ENCODE results near the gene ZNF385A.

Gene ZNF385A

GRCh38 chr12:54417712-54418440 lies 33.3 kb upstream of the ZNF385A start:
- Histone ChIP-seq H3K4me1 (ENCODE audit: control insufficient read depth, insufficient read depth, low read length) (peaks cover 11% of the 10 kb centered on the region), H3K9me3 (ENCODE audit: control insufficient read depth, insufficient read depth, low read depth, low read length) (no peaks in the 10 kb centered on the region), H3K4me3 (ENCODE audit: low read depth, low read length) (peak overlapping the region; percentile 74), H3K27ac (ENCODE audit: extremely low read depth, low read depth, low read length) (peak overlapping the region; percentile 78; the same call in 1 of the 2 replicates), H3K36me3 (ENCODE audit: control insufficient read depth in 2 of 2, insufficient read depth in 1 of 2, low read length in 2 of 2) (no peaks in the 10 kb centered on the region)
- ChIA-PET POLR2A (interaction anchor here (0.7 to 1.4 kb wide), 5 partner anchors 8 to 18 kb away, joined by 3 to 6 read pairs (median 4); no protein-coding TSS in a partner anchor), CTCF (interaction anchor here (0.6 to 14.5 kb wide), 9 partner anchors 9 to 204 kb away, joined by 3 to 227 read pairs (median 4); no protein-coding TSS in a partner anchor)
- TF ChIP-seq SP2 (tag by site-specific recombination; IDR thresholded peaks at IDR 0.05) (peak; percentile 53), GLIS2 (tag by site-specific recombination; IDR thresholded peaks at IDR 0.05) (peak; percentile 9; the same call in 1 of the 2 replicates), PRDM1 (tag by site-specific recombination; IDR thresholded peaks at IDR 0.05) (peak; percentile 78), ZNF398 (tag by site-specific recombination; IDR thresholded peaks at IDR 0.05) (peak; percentile 35; the same call in 1 of the 2 replicates), ZNF600 (tag by site-specific recombination; IDR thresholded peaks at IDR 0.05) (0 out of 2 replicates have a peak, but pooled peaks have one; percentile 34), ZBTB10 (tag by site-specific recombination; IDR thresholded peaks at IDR 0.05) (0 out of 2 replicates have a peak, but pooled peaks have one; percentile 13), ZBTB26 (tag by site-specific recombination; optimal IDR thresholded peaks at IDR 0.05) (peak; percentile 32), ZFHX2 (tag by site-specific recombination; conservative IDR thresholded peaks at IDR 0.05) (peak; percentile 85), ZNF404 (tag by site-specific recombination; IDR thresholded peaks at IDR 0.05) (no peak), ZNF335 (tag by site-specific recombination; conservative IDR thresholded peaks at IDR 0.05) (0 out of 2 replicates have a peak, but pooled peaks have one; percentile 1), ZNF302 (tag by site-specific recombination; IDR thresholded peaks at IDR 0.05; ENCODE audit: low read depth) (no peak), ZNF704 (tag by site-specific recombination; IDR thresholded peaks at IDR 0.05) (no peak), ZNF501 (tag by site-specific recombination; IDR thresholded peaks at IDR 0.05) (no peak), PATZ1 (tag by site-specific recombination; IDR thresholded peaks at IDR 0.05) (peak; percentile 34), PBX3 (CRISPR knock-in tag; IDR thresholded peaks at IDR 0.05) (no peak), HIC1 (tag by site-specific recombination; IDR thresholded peaks at IDR 0.05) (no peak), ZNF664 (tag by site-specific recombination; IDR thresholded peaks at IDR 0.05) (no peak), ZBTB20 (tag by site-specific recombination; IDR thresholded peaks at IDR 0.05) (peak; percentile 53), ZFP41 (tag by site-specific recombination; IDR thresholded peaks at IDR 0.05; ENCODE audit: borderline replicate concordance) (no peak), ZNF148 (tag by site-specific recombination; IDR thresholded peaks at IDR 0.05; ENCODE audit: borderline replicate concordance) (no peak), EGR2 (tag by site-specific recombination; IDR thresholded peaks at IDR 0.05; ENCODE audit: low read depth) (peak; percentile 82)
